GM12874 (cell line): ENCODE measurements around the gene NGLY1.

Source experiments
- TF ChIP-seq, protein P1 (sequence below): IDR thresholded peaks from 2 replicates; pipeline ENCODE4 v1.5.1; 2011; ENCODE audit warnings: low read depth, mild to moderate bottlenecking, control low read depth, low read length, moderate library complexity; ENCODE audit not compliant: insufficient read depth

Gene NGLY1

DNA sequence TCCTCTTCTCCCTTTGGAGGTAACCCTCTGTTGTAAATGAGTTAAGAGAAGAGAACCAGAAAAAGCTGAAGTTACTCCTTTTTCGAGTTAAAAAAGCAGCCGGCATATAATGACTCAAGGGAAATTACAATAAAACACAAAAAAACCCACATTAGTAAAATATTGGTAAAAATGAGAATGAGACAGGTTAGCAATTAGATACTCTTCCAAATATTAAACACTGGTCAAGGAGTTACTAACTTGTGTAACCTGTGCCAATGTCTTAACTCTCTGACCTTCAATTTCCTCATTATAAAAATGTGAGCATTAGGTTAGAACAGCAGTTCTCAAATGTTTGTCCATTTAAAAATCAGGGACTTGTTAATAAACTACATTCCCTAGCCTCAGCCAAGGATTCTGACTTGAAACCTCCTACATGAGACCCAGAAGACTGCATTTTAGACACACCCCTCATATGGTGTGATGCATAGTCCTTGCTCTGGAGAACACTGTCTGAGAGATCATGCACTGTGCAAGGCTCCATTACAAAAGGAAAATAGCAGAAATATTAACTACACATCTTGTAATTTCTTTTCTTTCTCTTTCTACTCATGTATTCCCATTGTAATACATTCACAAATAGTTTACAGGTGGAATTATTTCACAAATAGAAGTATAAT lies 75.8 kb downstream of the NGLY1 start:
- TF ChIP-seq, protein P1, sequence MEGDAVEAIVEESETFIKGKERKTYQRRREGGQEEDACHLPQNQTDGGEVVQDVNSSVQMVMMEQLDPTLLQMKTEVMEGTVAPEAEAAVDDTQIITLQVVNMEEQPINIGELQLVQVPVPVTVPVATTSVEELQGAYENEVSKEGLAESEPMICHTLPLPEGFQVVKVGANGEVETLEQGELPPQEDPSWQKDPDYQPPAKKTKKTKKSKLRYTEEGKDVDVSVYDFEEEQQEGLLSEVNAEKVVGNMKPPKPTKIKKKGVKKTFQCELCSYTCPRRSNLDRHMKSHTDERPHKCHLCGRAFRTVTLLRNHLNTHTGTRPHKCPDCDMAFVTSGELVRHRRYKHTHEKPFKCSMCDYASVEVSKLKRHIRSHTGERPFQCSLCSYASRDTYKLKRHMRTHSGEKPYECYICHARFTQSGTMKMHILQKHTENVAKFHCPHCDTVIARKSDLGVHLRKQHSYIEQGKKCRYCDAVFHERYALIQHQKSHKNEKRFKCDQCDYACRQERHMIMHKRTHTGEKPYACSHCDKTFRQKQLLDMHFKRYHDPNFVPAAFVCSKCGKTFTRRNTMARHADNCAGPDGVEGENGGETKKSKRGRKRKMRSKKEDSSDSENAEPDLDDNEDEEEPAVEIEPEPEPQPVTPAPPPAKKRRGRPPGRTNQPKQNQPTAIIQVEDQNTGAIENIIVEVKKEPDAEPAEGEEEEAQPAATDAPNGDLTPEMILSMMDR: no peak

DNA sequence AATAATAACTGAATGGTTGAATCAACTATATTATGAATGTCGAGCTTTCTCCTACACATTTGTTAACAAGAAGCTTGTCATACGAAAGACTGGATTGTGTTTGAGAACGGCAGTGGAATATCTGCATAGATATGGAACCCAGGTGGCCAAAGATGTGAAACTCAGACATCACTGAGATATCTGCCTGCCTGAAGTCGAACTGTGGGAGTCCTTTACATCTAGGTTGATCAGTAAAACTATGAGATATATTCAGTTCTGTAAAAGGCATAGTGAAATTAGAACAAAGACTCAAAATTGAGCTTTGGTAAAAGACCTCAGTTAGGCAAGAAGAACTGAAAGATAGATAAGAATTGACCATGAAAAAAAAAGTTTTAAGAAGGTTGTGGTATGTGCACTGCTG lies 77.0 kb downstream of the NGLY1 start:
- TF ChIP-seq, protein P1: no peak

DNA sequence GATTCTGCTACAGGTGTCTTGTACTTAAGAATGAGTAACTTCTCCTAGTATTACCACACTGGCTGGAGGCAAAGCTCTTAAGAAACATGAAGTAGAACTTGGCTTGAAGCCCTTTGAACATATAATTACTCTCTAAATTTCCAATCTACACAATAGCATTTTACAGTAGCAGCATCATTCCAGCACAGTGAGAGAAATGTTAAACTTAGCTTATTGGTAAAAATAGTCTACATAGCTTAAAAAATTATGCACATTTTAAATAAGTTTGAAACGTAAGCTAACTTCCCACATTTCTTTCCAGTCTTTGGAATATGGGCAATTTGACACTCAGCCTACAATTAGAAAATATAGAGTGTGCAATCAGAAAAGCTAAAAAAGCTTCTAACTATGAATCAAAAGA lies 85.7 kb downstream of the NGLY1 start:
- TF ChIP-seq, protein P1: no peak

DNA sequence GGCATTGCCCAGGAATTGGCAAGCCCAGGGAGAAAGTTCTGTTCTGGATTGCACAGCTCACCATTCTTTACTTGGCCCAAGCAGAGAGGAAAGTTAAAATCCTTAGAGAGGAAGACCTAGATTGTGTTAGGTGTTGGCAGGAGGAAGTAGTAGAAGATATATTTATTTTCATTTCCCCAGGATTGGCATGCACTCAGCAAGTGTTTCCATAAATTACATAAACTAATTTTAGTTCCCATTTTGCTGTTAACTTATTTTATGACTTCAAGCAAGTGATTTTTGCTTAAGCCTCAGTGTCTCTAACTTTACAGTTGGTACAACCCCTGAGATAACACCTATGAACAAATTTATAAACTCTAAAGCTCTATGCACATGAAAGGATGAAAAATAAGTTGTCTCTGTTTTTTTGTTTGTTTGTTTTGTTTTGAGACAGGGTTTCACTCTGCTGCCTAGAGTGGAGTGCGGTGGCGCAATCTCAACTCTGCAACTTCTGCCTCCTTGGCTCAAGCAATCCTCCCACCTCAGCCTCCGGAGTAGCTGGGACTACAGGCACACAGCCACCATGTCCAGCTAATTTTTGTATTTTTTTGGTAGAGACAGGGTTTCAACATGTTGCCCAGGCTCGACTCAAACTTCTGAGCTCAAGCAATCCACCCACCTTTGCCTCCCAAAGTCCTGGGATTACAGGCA lies 87.4 kb downstream of the NGLY1 start:
- TF ChIP-seq, protein P1: no peak

DNA sequence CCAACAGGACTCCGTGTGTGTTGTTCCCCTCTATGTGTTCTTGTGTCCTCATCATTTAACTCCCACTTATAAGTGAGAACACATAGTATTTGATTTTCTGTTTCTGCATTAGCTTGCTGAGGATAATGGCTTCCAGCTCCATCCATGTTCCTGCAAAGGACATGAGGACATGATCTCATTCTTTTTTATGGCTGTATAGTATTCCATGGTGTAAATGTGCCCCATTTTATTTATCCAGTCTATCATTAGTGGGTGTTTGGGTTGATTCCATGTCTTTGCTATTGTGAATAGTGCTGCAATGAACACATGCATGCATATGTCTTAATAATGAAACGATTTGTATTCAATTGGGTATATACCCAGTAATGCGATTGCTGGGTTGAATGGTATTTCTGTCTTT lies 90.0 kb downstream of the NGLY1 start:
- TF ChIP-seq, protein P1: no peak

DNA sequence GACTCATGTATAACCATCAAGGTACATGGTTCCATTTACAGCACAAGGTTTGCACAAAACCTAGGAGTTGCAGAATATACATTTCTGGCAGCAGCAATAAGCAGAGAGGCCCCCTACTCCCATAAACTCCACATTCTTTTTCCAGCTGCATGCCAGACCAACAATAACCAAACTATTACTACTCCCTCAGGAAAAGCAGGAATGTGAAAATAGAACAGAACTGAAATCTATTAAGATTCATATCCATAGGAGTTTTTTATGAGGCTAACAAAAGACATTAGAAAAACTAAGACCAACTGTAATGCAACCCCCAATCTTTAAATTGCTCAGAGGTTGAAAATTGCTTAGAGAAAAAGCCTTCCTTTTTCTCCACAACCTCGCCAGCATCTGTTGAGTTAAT lies 90.9 kb downstream of the NGLY1 start:
- TF ChIP-seq, protein P1: no peak

DNA sequence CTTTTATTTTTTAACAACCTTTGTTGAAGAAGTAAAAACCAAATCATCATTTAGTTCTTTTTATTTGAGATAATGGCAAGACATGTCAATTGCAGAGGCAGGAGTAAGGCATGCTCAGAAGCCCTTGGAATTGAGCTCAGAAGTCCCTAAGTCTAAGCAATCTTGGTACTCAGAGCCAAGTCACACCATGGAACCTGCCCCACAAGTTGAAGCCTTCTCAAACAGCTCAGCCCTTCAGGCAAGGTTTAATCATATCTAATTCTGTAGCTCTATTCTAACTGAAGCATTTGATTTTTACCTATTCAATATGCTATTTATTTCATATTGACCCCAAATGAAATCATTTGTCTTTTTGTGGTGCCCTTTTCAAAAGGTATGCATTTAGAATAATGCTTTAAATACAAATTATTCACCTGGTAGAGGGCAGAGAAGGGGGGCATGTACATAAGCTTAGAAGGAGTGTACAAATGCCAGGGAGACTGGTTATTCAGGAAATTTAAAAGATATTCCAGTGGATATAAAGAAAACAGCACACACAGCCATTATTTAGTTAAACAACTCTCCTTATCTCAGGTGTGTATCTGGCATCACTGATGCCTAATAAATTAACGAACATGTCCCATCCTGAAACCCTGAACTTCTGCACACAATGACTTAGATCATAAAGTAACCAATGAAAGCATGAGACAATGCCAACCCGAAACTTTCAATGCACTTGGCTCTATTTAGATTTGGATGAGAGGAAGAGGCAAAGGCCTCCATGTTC lies 92.3 kb downstream of the NGLY1 start:
- TF ChIP-seq, protein P1: no peak
